GM20000 (cell line): ENCODE data around the gene AKR1D1.

ENCODE experiments used
- DNase-seq: peaks from one replicate; pipeline ENCODE4 v3.0.0; 2012; ENCODE audit warnings: low spot score
- CTCF ChIP-seq: IDR thresholded peaks from 2 replicates; pipeline ENCODE4 v1.5.1; 2012; ENCODE audit warnings: mild to moderate bottlenecking, control low read depth; ENCODE audit errors: extremely low read depth, missing control alignments

Gene AKR1D1

GRCh38 chr7:138099813-138100212 is 23.6 kb downstream of the AKR1D1 start:
- no peak for TF ChIP-seq CTCF
- no peak for DNase-seq

- no peak for TF ChIP-seq CTCF
- DNase-seq, result no peak
These were observed 29.0 kb downstream of the AKR1D1 start for GRCh38 chr7:138105221-138105620.

GRCh38 chr7:138115047-138115446 is 38.8 kb downstream of the AKR1D1 start:
- no peak for TF ChIP-seq CTCF

GRCh38 chr7:138116141-138116540 is 39.9 kb downstream of the AKR1D1 start:
- DNase-seq, result no peak
- TF ChIP-seq CTCF, result no peak

More at GRCh38 chr7:138115047-138115446, 38.8 kb downstream of the AKR1D1 start:
- no peak for DNase-seq

- no peak for DNase-seq
- no peak for TF ChIP-seq CTCF
These were observed 40.6 kb downstream of the AKR1D1 start for GRCh38 chr7:138116892-138117291.

GRCh38 chr7:138120140-138120827 is 44.0 kb downstream of the AKR1D1 start:
- no peak for TF ChIP-seq CTCF
- no peak for DNase-seq

GRCh38 chr7:138122162-138122561 is 45.9 kb downstream of the AKR1D1 start:
- TF ChIP-seq CTCF, result no peak
- no peak for DNase-seq
